Chondrocyte (in vitro differentiated cells): Measurements from ENCODE around the gene ZNF136. TPM values are rescaled to one million over a fixed set of nuclear protein-coding genes. Genes with fewer than 3 reads are reported as not detected.

Source experiments
- DNase-seq: peaks from one replicate; pipeline ENCODE4 v3.0.0; 2021; ENCODE audit warnings: mixed read lengths, low spot score
- H3K27ac Mint-ChIP-seq: one replicate; pipeline ENCODE4 v1.8.0; 2021; ENCODE audit warnings: mild to moderate bottlenecking, moderate library complexity, mixed read lengths; ENCODE audit not compliant: unreplicated experiment
- H3K27me3 Mint-ChIP-seq: 2 replicates; pipeline ENCODE4 v1.8.0; 2021; ENCODE audit warnings: low read depth, mixed read lengths
- H3K36me3 Mint-ChIP-seq: 2 replicates; pipeline ENCODE4 v1.8.0; 2021; ENCODE audit warnings: low read depth, mixed read lengths
- H3K4me1 Mint-ChIP-seq: 2 replicates; pipeline ENCODE4 v1.8.0; 2021; ENCODE audit warnings: low read depth, mild to moderate bottlenecking, mixed read lengths
- H3K4me3 Mint-ChIP-seq: one replicate; pipeline ENCODE4 v1.8.0; 2021; ENCODE audit warnings: mild to moderate bottlenecking, moderate library complexity, mixed read lengths; ENCODE audit not compliant: unreplicated experiment
- H3K9me3 Mint-ChIP-seq: 2 replicates; pipeline ENCODE4 v1.8.0; 2021; ENCODE audit warnings: low read depth, mixed read lengths
- CTCF ChIP-seq: fragments of 200-600 bp; sonication (generic); IDR thresholded peaks from 2 replicates; pipeline ENCODE4 v1.5.0; 2021; ENCODE audit warnings: antibody characterized with exemption, mild to moderate bottlenecking, moderate library complexity
- total RNA-seq: library from RNA; stranded (reverse); gene quantifications from 3 replicates; pipeline ENCODE4 v1.2.1, GENCODE V29; 2021

ZNF136 gene
- total RNA-seq, 1 donor from 2014 or later = 7.1 TPM

- Mint-ChIP-seq H3K36me3 (peaks cover 44% of the 10 kb centered on the region), H3K27ac (no peak overlapping the region), H3K4me3 (no peak overlapping the region), H3K27me3 (no peaks in the 10 kb centered on the region), H3K9me3 (peaks cover 28% of the 10 kb centered on the region), H3K4me1 (peaks cover 25% of the 10 kb centered on the region)
- no peak for DNase-seq
- peak; percentile 32 for TF ChIP-seq CTCF
Observed at GRCh38 chr19:12137221-12137940, 25.5 kb upstream of the ZNF136 start.

GRCh38 chr19:12139269-12139668 is 23.6 kb upstream of the ZNF136 start:
- no peak for DNase-seq
- H3K4me3 Mint-ChIP-seq = peak overlapping the region; percentile 95
- H3K27ac Mint-ChIP-seq = peak overlapping the region; percentile 99
- peaks cover 26% of the 10 kb centered on the region for H3K36me3 Mint-ChIP-seq
- peaks cover 25% of the 10 kb centered on the region for H3K4me1 Mint-ChIP-seq
- TF ChIP-seq CTCF = no peak
- H3K27me3 Mint-ChIP-seq = no peaks in the 10 kb centered on the region
- peaks cover 12% of the 10 kb centered on the region for H3K9me3 Mint-ChIP-seq

GRCh38 chr19:12139885-12140544 is 22.9 kb upstream of the ZNF136 start, which contains the start of gene ZNF20:
Gene ZNF20 (minus strand): TSS chr19:12140350. CDS start chr19:12140182, 168 bp downstream.
- H3K36me3 Mint-ChIP-seq = peaks cover 21% of the 10 kb centered on the region
- peaks cover 12% of the 10 kb centered on the region for H3K9me3 Mint-ChIP-seq
- peak within 1 kb of the TSS; percentile 95 for H3K4me3 Mint-ChIP-seq
- H3K27ac Mint-ChIP-seq = peak within 1 kb of the TSS; percentile 99
- TF ChIP-seq CTCF = peak; percentile 19
- peak; percentile 98 for DNase-seq
- no peaks in the 10 kb centered on the region for H3K27me3 Mint-ChIP-seq
- H3K4me1 Mint-ChIP-seq = peaks cover 25% of the 10 kb centered on the region

- Mint-ChIP-seq H3K27ac (peak overlapping the region; percentile 99), H3K4me3 (peak overlapping the region; percentile 95)
Observed at GRCh38 chr19:12140545-12141404, 22.1 kb upstream of the ZNF136 start.

More at GRCh38 chr19:12140545-12141404, 22.1 kb upstream of the ZNF136 start:
- Mint-ChIP-seq H3K9me3 (peaks cover 15% of the 10 kb centered on the region), H3K4me1 (peaks cover 25% of the 10 kb centered on the region), H3K36me3 (peaks cover 23% of the 10 kb centered on the region), H3K27me3 (no peaks in the 10 kb centered on the region)
- peak; percentile 92 for TF ChIP-seq CTCF
- no peak for DNase-seq
